ENCODE measurements around the gene MLLT3.

The MLLT3 gene

GRCh38 chr9:20353931-20354652 lies 268.2 kb downstream of the MLLT3 start:
- TF ChIP-seq GATA1 (IDR thresholded peaks at IDR 0.05; ENCODE audit: low read depth, low read length) (no peak), POLR2A (IDR thresholded peaks at IDR 0.05; ENCODE audit: low read length) (no peak)
- peak in 1 of 2 experiments; percentile 45 for DNase-seq

GRCh38 chr9:20353524-20353923 lies 268.8 kb downstream of the MLLT3 start:
- TF ChIP-seq POLR2A (IDR thresholded peaks at IDR 0.05; ENCODE audit: low read length) (no peak), GATA1 (IDR thresholded peaks at IDR 0.05; ENCODE audit: low read depth, low read length) (no peak)
- DNase-seq: no peak

- DNase-seq: no peak
- TF ChIP-seq GATA1 (IDR thresholded peaks at IDR 0.05; ENCODE audit: low read depth, low read length) (no peak), POLR2A (IDR thresholded peaks at IDR 0.05; ENCODE audit: low read length) (no peak)
Observed at GRCh38 chr9:20352591-20352990, 269.7 kb downstream of the MLLT3 start.

- DNase-seq: no peak
- TF ChIP-seq GATA1 (IDR thresholded peaks at IDR 0.05; ENCODE audit: low read depth, low read length) (no peak), POLR2A (IDR thresholded peaks at IDR 0.05; ENCODE audit: low read length) (no peak)
Observed at GRCh38 chr9:20351715-20352114, 270.6 kb downstream of the MLLT3 start.

GRCh38 chr9:20349568-20349967 lies 272.7 kb downstream of the MLLT3 start:
- TF ChIP-seq POLR2A (IDR thresholded peaks at IDR 0.05; ENCODE audit: low read length) (no peak), GATA1 (IDR thresholded peaks at IDR 0.05; ENCODE audit: low read depth, low read length) (no peak)
- no peak for DNase-seq

GRCh38 chr9:20343325-20343724 lies 279.0 kb downstream of the MLLT3 start:
- TF ChIP-seq GATA1 (IDR thresholded peaks at IDR 0.05; ENCODE audit: low read depth, low read length) (no peak), POLR2A (IDR thresholded peaks at IDR 0.05; ENCODE audit: low read length) (no peak)
- DNase-seq: no peak

- no peak for DNase-seq
- TF ChIP-seq GATA1 (IDR thresholded peaks at IDR 0.05; ENCODE audit: low read depth, low read length) (no peak), POLR2A (IDR thresholded peaks at IDR 0.05; ENCODE audit: low read length) (no peak)
Observed at GRCh38 chr9:20340511-20340861, 281.8 kb downstream of the MLLT3 start.

- no peak for TF ChIP-seq POLR2A (IDR thresholded peaks at IDR 0.05; ENCODE audit: low read length)
- TF ChIP-seq GATA1 (IDR thresholded peaks at IDR 0.05; ENCODE audit: low read depth, low read length): no peak
- DNase-seq: no peak
Observed at GRCh38 chr9:20335668-20336332, 286.5 kb downstream of the MLLT3 start.

- DNase-seq: no peak
- TF ChIP-seq POLR2A (IDR thresholded peaks at IDR 0.05; ENCODE audit: low read length) (no peak), GATA1 (IDR thresholded peaks at IDR 0.05; ENCODE audit: low read depth, low read length) (no peak)
Observed at GRCh38 chr9:20333991-20334390, 288.3 kb downstream of the MLLT3 start.

GRCh38 chr9:20331095-20331685 lies 291.1 kb downstream of the MLLT3 start:
- DNase-seq: no peak
- TF ChIP-seq POLR2A (IDR thresholded peaks at IDR 0.05; ENCODE audit: low read length): no peak
- TF ChIP-seq GATA1 (IDR thresholded peaks at IDR 0.05; ENCODE audit: low read depth, low read length): no peak

- no peak for DNase-seq
- TF ChIP-seq POLR2A (IDR thresholded peaks at IDR 0.05; ENCODE audit: low read length) (no peak), GATA1 (IDR thresholded peaks at IDR 0.05; ENCODE audit: low read depth, low read length) (no peak)
Observed at GRCh38 chr9:20330688-20331087, 291.6 kb downstream of the MLLT3 start.

- DNase-seq: no peak
- TF ChIP-seq GATA1 (IDR thresholded peaks at IDR 0.05; ENCODE audit: low read depth, low read length) (no peak), POLR2A (IDR thresholded peaks at IDR 0.05; ENCODE audit: low read length) (no peak)
Observed at GRCh38 chr9:20326516-20326915, 295.8 kb downstream of the MLLT3 start.

GRCh38 chr9:20325008-20325407 lies 297.3 kb downstream of the MLLT3 start:
- TF ChIP-seq POLR2A (IDR thresholded peaks at IDR 0.05; ENCODE audit: low read length) (no peak), GATA1 (IDR thresholded peaks at IDR 0.05; ENCODE audit: low read depth, low read length) (no peak)
- DNase-seq: no peak

- TF ChIP-seq GATA1 (IDR thresholded peaks at IDR 0.05; ENCODE audit: low read depth, low read length) (no peak), POLR2A (IDR thresholded peaks at IDR 0.05; ENCODE audit: low read length) (no peak)
- no peak for DNase-seq
Observed at GRCh38 chr9:20322212-20322611, 300.1 kb downstream of the MLLT3 start.

Data from erythroblast (primary cell).